CD4-positive, alpha-beta T cell treated with Interleukin-10 for 1 hour (primary cell): ENCODE results near the gene AIF1.

Experiments
- DNase-seq: peaks from one replicate; pipeline ENCODE4 v3.0.0-alpha.2; 2020

Gene AIF1

DNA sequence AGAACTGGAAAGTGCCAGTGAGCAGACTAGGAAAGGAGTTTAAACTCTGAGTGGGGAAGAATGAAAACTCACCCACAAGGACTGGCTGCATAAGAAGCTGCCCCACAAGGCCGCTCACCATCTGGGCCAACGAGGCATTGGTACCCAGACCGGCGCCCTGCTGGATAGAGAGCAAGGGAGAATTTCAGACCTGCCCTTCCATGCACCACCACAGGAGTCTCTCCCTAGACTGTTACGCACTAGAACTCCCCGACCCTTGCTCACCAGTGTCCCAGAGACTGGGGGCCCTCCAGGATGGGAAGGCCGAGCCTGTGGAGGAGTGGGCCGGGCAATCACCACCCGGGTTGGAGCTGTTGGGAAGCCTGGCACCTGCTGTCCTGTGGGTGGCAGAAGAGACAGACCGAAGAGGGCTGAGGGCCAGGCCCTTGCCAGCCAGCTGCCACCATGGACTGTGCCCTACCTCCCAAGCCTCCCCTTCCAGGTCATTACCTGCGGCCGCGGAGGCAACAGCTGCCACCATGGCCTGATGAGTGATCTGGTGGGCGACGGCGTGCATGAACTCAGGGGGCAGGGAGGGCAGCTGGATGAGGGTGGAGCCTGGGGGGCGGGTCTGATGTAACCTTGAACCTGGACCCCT, 28.9 kb downstream of the AIF1 start:
- no peak for DNase-seq

DNA sequence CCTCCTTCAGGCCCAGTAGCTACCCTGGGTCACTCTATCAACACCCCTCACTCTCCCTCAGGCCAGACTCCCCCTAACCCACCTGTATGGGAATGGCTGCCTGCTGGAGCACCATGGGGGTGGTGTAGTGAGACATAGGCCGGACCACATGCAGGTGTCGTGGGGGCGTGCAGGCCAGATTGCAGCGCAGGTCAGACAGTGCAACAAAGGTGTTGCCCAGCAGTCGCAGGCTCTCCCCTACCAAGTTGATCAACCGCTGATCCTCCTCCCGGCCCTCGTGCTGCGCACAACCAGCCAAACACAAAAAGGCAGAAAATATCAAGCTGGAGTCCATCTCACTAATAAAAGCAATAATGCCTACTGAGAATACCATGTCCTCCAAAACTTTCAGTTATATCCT, 30.3 kb downstream of the AIF1 start:
- no peak for DNase-seq

DNA sequence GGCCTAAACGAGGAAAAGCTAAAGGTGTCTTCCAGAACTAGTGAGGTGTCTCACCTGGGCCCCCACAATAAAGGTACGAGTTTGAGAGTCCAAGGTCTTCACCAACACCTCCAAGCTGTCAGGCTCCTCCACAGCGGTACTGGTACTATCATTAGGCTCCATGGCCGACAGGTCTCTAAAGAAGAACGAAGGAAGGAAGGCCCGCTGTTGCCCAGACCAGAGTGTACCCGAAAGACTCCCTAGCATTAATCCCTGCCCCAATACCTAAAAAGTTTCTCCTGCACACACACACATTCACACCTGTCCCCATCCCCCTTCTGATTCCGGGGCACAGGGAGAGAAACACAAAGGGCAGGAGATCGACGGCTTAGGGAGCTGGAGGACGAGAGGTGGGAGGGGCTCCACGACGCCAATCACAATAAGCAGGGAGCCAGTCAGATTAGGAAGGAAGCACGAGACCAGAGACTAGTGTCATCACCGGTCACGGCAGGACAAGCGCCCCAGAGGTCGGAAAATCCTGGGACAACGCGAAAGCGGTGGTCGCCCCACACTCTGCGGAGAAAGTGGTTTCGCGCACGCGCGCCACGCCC, 36.7 kb downstream of the AIF1 start:
- no peak for DNase-seq

DNA sequence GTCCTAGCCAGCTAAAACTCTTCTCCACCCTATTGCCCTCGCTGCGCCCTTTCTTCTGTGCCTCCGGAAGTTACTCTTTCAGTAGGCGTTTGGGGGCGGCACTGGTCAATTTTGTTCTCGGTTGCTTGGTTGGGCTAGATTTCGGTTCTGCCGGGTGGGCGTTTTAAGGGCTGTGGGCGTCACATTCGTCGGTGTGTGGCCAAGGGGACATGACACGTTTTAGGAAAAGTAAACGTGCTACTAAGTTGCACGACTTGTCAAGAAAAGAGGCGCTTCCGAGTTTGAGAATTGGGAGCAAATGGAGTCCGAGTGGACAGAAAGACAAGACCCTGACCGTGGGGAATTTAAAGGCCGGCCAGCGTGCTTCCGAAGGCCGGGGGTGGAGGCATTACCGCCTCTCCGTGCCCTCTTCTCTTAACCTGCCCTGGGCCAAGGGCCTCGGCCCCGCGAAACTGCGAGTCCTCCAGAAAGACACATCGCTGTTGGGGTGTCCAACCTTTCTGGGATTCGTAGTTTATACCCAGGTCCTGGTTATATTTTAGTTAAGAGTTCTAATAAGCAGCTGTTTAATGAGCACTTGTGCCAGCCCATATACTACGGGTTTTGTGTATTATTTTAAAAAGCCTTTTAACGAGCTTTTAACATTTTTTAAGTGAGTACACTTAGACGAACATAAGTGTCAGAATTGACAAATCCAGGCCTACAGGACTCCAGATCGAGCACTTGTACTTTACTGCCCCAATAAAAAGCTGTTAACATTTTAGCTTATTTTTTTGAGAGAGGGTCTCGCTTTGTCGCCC, 38.1 kb downstream of the AIF1 start:
- DNase-seq = no peak

DNA sequence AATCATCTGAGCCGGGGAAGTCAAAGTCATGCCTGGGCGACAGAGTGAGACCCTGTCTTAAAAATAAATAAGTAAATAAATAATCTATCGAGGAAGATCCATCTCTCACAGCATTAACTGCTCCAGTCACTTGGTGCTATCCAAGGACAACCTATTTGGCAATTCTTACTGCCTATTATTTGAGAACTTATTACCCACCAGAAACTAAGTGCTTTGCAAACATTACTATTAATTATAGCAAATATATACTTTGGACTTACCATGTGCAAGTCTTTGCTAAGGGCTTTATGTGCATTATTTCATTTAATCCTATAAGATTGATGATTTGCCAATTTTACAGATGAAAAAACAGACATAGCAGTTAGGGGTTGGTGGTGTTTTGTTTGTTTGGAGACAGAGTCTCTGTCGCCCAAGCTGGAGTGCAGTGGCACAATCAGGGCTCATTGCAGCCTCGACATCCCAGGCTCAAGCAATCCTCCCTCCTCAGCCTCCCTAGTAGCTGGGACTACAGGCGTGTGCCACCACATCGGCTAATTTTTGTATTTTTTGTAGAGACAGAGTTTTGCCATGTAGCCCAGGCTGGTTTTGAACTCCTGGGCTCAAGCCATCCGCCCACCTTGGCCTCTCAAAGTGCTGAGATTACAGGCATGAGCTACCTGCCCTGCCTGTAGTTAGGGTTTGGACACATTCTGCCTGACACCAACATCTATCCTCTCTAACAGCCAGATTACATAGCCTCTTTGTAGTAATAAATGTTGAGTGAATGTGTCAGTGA, 39.7 kb downstream of the AIF1 start:
- no peak for DNase-seq

DNA sequence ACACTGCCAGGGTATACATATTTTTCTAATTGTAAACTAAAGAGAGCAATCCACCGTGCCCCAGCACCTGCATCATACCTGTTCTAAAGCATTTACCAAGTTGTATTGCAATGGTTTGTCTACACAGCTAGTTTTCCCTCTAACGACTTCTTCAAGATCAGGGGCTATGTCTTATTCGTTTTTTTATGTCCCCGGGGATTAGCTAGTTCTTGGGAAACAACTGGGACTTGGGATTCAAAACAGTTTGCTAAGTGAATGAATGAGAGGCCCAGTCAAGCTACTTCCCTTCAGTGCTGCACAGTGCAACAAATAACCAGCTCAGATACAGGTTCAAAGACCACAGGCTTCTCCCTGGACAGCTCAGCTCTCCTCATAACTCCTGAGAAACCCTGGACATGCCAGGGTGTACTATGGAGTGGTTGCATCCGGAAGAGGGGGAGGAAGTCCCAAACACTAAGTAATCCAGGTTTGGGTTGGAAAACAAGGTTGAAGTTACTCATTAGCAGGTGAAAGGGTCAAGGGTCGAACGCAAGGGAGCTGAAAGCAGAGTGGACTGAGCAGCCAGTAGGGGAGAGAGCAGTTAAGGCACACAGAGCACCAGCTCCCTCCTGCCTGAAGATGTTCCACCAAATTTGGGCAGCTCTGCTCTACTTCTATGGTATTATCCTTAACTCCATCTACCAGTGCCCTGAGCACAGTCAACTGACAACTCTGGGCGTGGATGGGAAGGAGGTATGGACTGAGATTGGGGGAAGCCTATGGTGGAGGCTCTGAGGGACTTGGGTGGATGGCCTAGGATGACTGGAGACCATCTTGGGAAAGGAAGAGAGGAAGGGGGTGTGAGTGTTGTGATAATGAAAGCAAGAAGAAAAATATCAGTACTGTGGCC, 40.6 kb downstream of the AIF1 start, which contains the start of gene APOM:
Gene APOM, plus strand, starts transcription at position 546 of the 889 bp plus-strand sequence. Its CDS starts 73 bp downstream, at position 619.
- no peak for DNase-seq

DNA sequence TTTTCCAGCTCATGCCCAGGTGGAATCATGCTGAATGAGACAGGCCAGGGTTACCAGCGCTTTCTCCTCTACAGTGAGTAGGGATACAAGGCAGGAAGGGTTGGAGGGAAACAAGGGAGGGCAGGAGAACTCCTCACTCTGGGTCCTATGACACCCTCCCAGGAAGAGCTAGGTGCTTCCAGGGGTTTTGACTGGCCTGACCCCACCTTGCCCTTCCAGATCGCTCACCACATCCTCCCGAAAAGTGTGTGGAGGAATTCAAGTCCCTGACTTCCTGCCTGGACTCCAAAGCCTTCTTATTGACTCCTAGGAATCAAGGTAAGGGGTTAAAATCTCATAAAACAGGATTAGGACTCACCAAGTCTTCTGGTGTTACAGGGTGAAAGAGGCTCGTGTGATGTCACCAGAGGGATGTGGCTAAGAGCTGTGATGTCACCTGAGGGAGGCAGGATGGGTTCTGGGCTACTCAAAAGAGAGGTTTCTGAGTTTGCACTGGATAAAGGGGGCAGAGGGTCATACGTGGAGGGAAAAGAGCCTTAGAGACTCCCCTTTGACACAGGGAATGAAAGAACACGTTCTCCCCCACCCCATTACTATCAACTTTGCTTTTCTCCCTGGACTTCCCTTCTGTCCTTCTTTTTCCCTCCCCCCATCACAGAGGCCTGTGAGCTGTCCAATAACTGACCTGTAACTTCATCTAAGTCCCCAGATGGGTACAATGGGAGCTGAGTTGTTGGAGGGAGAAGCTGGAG, 42.5 kb downstream of the AIF1 start:
- DNase-seq = peak; percentile 44

DNA sequence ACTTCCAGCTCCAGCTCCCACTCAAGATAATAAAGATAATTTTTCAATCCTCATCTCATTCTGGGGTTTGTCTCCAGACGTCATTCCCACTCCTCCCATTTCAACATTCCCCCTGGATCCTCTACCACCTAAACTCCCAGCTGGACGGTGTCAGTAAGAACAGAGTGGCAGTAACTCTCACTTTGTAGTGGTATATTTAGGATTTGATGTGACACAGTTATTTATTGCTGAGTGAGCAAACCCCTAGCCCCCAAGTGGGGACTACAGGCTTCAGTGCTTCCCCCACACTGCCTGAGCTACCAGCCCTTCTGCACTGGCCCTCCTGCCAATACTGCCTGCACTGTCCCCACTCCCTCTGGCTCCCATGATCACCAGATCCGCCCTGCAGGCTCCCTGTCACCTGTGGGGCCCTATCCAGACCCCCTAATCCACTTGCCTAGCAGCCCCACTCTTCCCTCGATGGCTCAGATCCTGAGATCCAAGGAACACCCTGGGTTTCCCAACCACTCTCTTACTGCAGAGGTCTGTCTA, 43.2 kb downstream of the AIF1 start:
- no peak for DNase-seq

DNA sequence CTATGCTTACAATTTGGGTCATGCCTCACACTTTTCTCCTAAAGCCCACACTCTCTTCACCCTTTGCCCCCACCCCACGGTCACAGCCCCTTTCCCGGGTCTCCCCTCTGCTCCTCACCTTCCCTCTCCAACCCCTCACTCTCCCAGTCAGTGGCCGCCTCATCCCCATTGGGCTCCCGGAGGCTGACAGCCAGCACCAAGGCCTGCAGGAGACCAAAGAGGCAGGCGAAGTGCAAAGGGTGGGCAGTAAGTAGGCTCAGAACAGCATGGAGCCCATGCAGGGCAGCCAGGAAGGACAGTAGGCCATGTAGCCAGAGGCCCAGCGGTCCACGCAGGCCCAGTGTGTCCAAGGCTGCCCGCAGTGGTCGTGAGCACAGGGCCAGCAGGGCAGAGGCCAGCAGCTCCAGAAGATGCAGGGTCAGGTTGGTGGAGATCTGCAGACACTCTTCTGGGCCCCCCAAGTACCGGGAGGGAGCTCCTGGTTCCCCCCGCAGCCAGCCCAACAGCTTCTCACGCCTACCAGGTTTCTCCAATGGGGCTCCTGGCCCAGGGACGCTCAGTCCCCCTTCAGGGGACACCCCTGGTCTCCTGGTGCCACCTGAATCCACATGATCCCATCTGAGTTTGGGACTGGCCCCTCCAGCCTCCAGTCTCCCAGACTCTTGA, 44.1 kb downstream of the AIF1 start:
- DNase-seq = no peak

DNA sequence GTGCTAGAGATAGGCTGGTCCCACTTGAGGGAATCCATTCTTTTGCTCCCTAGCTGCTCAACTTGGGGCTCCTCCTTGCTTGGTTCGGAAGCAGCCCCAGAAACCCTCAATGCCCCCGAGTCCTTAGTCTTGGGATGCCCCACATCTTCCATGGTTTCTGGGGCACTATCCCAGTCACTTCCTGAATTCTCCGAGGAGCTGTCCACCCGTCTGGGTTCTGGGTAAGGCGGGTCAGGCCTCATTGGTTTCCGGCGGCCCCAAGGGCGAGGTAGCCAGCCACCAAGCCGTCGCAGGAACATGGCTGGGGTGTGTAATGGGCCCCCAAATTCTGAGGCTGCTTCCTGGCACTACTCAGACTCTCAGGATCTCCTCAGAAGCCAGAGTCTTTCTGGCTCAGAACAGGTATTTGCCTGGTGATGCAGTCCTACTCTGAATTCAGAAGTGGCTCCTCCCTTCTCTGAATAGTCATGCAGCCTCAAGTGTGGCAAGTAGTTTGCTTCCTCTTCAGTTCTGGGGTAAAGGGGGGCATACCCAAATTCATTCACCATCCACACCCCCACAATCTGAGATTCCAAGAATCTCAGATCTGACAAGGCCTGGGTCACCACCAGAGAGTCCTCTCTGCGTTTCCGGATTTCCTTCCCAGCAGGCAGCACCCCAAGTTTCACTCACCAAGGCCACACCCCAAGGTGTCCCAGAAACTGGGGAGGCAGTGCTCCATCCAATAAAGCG, 44.8 kb downstream of the AIF1 start:
- DNase-seq = peak; percentile 47

DNA sequence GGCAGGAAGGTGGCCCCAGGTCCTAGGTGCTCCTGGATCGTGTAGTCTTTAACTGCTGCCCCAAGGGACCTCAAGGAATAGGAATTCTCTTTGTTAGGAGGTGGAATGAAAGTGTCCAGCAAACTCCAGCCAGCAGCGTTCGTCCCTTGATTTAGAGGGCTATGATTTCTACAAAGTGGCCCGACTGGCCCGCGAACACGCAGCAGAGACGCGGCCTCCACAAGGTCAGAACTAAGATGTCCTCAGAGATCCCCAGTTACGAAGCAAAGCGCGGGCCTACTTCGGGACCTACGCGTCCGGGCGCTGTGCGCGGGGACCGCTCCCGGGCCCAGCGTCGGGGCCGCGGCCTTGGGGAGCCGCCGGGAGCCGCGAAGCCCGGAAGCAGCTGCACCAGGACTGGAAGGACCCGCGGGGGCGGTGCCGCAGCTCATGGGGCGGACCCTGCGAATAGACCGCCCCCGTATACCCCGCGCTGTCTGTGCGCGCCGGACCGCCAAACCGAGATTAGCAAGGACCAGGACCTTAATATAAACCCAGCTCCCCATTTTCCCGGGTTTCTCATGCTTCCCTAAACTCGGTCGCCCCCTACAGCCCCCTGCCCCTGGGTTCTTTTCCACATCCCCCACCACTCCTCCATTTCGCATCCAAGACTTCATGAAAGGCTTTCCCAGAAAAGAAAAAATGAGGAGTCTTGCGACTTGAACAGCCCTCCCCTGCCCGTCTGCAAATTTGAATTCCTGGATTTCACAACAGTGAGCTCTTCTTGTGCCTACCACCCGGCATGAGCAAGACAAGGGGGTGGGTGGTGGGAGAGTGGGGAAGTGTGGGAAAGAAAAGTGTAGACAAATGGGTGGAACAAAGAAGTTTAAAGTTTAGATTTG, 45.6 kb downstream of the AIF1 start, which contains the start of gene C6orf47:
Gene C6orf47, minus strand, starts transcription at position 398 of the 881 bp plus-strand sequence. CDS start 831 bp downstream, outside the sequence.
- DNase-seq = peak; percentile 79

DNA sequence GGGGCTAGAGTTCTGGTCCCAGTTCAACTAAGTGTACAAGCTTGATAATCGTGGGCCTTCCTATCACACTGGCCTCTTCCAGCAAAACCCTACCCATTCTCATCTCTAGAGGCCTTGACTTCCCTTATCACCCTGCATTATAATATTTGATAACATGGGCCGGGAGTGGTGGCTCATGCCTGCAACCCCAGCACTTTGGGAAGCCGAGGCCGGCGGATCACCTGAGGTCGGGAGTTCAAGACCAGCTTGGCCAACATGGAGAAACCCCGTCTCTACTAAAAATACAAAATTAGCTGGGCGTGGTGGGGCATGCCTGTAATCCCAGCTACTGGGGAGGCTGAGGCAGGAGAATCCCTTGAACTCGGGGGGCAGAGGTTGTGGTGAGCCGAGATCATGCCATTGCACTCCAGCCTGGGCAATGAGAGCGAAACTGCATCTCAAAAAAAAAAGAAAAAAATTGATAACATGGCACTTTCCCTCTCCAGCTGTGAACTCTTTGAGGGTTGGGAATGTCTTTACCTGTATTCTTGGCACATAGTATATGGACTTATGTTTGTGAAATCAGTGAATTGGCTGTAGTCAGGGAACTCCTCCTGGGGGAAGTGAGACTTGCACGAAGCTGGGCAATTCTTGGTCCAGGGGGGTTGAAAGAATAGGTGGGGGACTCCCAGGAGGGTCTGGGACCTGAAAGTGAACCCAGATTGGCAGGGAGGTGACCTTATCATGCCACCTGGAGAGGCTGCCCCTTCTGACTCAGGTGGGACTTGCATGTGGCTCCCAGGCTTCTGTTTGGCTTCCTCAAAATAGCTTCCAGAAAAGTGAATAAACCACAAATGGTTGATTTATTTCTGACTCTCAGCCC, 46.5 kb downstream of the AIF1 start:
- no peak for DNase-seq

DNA sequence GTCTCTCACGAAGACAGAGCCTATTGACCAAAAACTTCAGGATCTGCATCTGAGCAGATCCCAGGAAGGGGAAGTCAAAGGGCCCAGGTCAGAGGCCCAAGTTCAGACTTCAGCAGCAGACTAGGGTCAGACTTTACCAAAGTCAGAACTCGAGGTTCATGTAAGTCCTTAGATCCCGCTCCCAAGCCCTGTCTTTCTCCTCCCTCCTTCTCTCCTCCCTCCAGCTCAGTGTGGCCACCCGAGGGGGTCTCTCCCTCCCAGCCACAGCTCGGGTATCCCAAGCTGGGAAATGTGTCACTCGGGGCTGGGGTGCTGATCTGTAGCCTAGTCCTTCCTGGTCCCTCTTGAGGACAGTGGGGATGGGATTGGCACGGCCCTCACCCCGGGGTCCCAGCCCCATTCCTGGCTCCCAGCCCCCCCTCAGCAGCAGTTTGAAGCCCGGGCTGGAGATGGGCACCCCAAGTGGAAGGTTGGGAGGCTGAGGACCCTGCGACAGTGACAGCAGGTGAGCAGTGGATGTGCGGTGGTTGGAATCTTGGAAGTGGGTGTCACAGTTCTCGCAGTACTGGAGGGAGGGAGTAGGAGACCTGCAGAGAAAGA, 47.2 kb downstream of the AIF1 start:
- no peak for DNase-seq

DNA sequence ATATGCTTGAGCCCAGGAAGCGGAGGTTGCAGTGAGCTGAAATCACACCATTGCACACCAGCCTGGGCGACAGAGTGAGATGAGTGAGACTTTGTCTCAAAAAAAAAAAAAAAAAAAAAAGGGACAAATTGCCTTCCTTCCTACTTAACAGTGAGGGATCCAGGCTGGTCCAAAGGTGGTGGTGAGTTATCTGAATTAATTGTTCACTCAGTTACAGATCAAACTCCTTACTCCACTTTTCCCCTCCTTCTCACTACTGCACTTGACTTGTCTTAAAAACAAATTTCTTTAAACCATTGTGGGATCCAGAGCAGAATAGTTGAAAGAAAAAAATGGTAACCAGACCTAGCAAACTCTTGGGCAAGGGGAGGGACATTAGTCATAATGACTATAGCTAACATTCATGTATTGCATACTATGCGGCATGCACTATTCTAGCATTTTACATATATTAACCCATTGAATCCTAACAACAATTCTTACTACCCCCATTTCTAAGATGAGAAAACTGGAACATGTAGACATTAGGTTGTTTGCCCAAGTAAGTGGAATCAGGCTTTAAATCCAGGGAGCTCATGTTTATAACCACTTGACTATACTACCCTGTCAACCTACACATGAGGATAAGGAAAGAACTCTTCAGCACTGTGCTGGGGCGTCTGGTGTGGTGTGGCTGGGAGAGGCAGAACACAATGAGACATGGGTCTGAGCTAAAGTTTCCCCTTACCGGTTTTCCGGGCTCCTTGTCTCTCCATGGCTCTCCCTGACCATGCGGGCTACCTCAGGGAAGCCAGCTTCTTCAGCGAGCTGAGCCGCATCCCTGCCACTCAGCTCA, 48.3 kb downstream of the AIF1 start:
- DNase-seq = no peak

DNA sequence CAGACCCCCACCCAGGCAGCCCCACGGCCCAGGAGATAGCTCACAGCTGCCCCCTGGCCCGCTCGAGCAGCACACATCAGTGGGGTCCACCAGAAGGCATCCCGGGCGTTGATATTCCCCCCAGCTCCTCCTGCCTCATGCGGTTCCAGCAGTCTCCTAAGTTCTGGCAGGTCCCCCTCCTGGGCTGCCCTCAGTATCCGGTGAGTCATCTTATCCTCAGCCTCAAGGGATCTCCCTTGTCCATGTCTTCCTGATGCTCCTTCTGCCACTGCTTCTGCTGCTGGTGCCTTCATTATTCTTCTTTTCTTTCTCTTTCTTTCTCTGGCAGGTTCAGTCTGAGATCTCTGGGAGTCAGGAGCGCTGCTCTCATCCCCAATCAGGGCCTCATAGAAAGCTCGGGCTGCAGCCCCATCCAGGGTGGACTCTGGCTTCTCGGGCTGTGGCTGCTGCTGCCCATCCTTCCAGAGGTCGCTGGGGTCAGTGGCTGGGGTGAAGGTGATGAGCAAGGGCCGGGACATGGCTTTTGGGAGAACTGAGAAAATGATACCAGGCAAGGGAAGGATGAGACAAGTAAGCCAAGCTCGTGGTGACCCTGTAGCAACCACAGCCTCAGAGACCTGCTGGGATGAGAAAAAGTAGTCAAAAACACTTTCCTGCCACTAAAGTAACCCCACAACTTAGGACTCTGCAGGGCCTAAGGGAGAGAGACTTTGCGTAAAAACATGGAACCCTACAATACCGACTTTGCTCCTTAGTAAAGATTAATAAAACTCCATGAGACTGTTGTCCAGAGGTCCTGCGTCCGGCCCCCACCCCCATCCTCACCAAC, 49.1 kb downstream of the AIF1 start:
- no peak for DNase-seq
